BLaER1 (cell line): Measurements from ENCODE around the gene SCARF2.

Experiments
- H3K27ac ChIP-seq: shearing (Covaris generic); formaldehyde crosslinking; 2 replicates; pipeline ENCODE4 v1.8.1; 2022
- H3K27me3 ChIP-seq: shearing (Covaris generic); formaldehyde crosslinking; 2 replicates; pipeline ENCODE4 v1.8.1; 2022
- H3K36me3 ChIP-seq: shearing (Covaris generic); formaldehyde crosslinking; 2 replicates; pipeline ENCODE4 v1.8.1; 2022
- H3K4me1 ChIP-seq: shearing (Covaris generic); formaldehyde crosslinking; 2 replicates; pipeline ENCODE4 v1.8.1; 2022
- H3K4me2 ChIP-seq: shearing (Covaris generic); formaldehyde crosslinking; 2 replicates; pipeline ENCODE4 v1.8.1; 2022
- H3K4me3 ChIP-seq: shearing (Covaris generic); formaldehyde crosslinking; 2 replicates; pipeline ENCODE4 v1.8.1; 2022
- H3K9ac ChIP-seq: shearing (Covaris generic); formaldehyde crosslinking; 2 replicates; pipeline ENCODE4 v1.8.1; 2022
- H3K9me3 ChIP-seq: shearing (Covaris generic); formaldehyde crosslinking; 2 replicates; pipeline ENCODE4 v1.8.1; 2022
- H4K20me1 ChIP-seq: shearing (Covaris generic); formaldehyde crosslinking; 2 replicates; pipeline ENCODE4 v1.8.1; 2022
- Cebpa-rat ChIP-seq: shearing (Covaris generic); IDR thresholded peaks from 2 replicates; pipeline ENCODE4 v1.8.1; 2022

The SCARF2 gene

GRCh38 chr22:20428496-20429253, 8.9 kb downstream of the SCARF2 start:
- peaks cover 92% of the 10 kb centered on the region for H3K27me3 ChIP-seq
- peak overlapping the region; percentile 91 for H3K4me2 ChIP-seq
- no peak overlapping the region for H3K27ac ChIP-seq
- peak overlapping the region; percentile 70 for H3K4me3 ChIP-seq
- peaks cover 24% of the 10 kb centered on the region for H4K20me1 ChIP-seq
- H3K36me3 ChIP-seq, result no peaks in the 10 kb centered on the region
- H3K4me1 ChIP-seq, result peaks cover 57% of the 10 kb centered on the region
- H3K9me3 ChIP-seq, result peaks cover 14% of the 10 kb centered on the region; the same call in 1 of the 2 replicates
- no peak for TF ChIP-seq Cebpa-rat
- no peak overlapping the region for H3K9ac ChIP-seq

GRCh38 chr22:20427945-20428417, 9.6 kb downstream of the SCARF2 start:
- Histone ChIP-seq H3K4me1 (peaks cover 63% of the 10 kb centered on the region), H3K4me2 (no peak overlapping the region), H3K9me3 (peaks cover 14% of the 10 kb centered on the region; the same call in 1 of the 2 replicates), H3K4me3 (no peak overlapping the region), H3K9ac (no peak overlapping the region), H3K27ac (no peak overlapping the region), H4K20me1 (peaks cover 18% of the 10 kb centered on the region), H3K36me3 (no peaks in the 10 kb centered on the region), H3K27me3 (peaks cover 85% of the 10 kb centered on the region)
- no peak for TF ChIP-seq Cebpa-rat

GRCh38 chr22:20427104-20427944, 10.3 kb downstream of the SCARF2 start:
- no peak overlapping the region for H3K4me3 ChIP-seq
- no peak overlapping the region for H3K27ac ChIP-seq
- H3K4me2 ChIP-seq, result no peak overlapping the region
- H3K4me1 ChIP-seq, result peaks cover 63% of the 10 kb centered on the region
- no peak overlapping the region for H3K9ac ChIP-seq
- peaks cover 14% of the 10 kb centered on the region; the same call in 1 of the 2 replicates for H3K9me3 ChIP-seq
- H3K36me3 ChIP-seq, result no peaks in the 10 kb centered on the region
- TF ChIP-seq Cebpa-rat, result no peak
- H4K20me1 ChIP-seq, result peaks cover 18% of the 10 kb centered on the region
- H3K27me3 ChIP-seq, result peaks cover 79% of the 10 kb centered on the region

- Histone ChIP-seq H4K20me1 (peaks cover 18% of the 10 kb centered on the region), H3K4me3 (no peak overlapping the region), H3K4me1 (peaks cover 66% of the 10 kb centered on the region), H3K27ac (no peak overlapping the region), H3K9me3 (peaks cover 13% of the 10 kb centered on the region; the same call in 1 of the 2 replicates), H3K4me2 (no peak overlapping the region), H3K36me3 (no peaks in the 10 kb centered on the region), H3K27me3 (peaks cover 68% of the 10 kb centered on the region), H3K9ac (no peak overlapping the region)
- no peak for TF ChIP-seq Cebpa-rat
Measured at GRCh38 chr22:20426259-20426615, 11.4 kb downstream of the SCARF2 start.

GRCh38 chr22:20425566-20426258, 11.9 kb downstream of the SCARF2 start:
- Histone ChIP-seq H3K27me3 (peaks cover 63% of the 10 kb centered on the region), H3K9me3 (peaks cover 8% of the 10 kb centered on the region; the same call in 1 of the 2 replicates), H3K4me2 (no peak overlapping the region), H3K27ac (no peak overlapping the region), H3K36me3 (no peaks in the 10 kb centered on the region), H3K4me3 (no peak overlapping the region), H3K9ac (no peak overlapping the region), H4K20me1 (peaks cover 12% of the 10 kb centered on the region), H3K4me1 (peaks cover 66% of the 10 kb centered on the region)
- TF ChIP-seq Cebpa-rat, result no peak

GRCh38 chr22:20424932-20425565, 12.6 kb downstream of the SCARF2 start:
- Histone ChIP-seq H3K4me1 (peaks cover 66% of the 10 kb centered on the region), H4K20me1 (peaks cover 6% of the 10 kb centered on the region), H3K36me3 (no peaks in the 10 kb centered on the region), H3K9ac (no peak overlapping the region), H3K4me2 (peak overlapping the region; percentile 92), H3K9me3 (peaks cover 7% of the 10 kb centered on the region; the same call in 1 of the 2 replicates), H3K27me3 (peaks cover 56% of the 10 kb centered on the region), H3K27ac (no peak overlapping the region), H3K4me3 (no peak overlapping the region)
- no peak for TF ChIP-seq Cebpa-rat

GRCh38 chr22:20424568-20424931, 13.1 kb downstream of the SCARF2 start:
- no peaks in the 10 kb centered on the region for H3K36me3 ChIP-seq
- no peak overlapping the region for H3K9ac ChIP-seq
- peak overlapping the region; percentile 92 for H3K4me2 ChIP-seq
- H3K4me3 ChIP-seq, result 0 out of 2 replicates have a peak overlapping the region, but pooled peaks have one; percentile 50
- peaks cover under 1% of the 10 kb centered on the region; the same call in 1 of the 2 replicates for H4K20me1 ChIP-seq
- H3K4me1 ChIP-seq, result peaks cover 65% of the 10 kb centered on the region
- peaks cover 7% of the 10 kb centered on the region; the same call in 1 of the 2 replicates for H3K9me3 ChIP-seq
- no peak overlapping the region; the same call in 1 of the 2 replicates for H3K27ac ChIP-seq
- H3K27me3 ChIP-seq, result peaks cover 51% of the 10 kb centered on the region
- TF ChIP-seq Cebpa-rat, result no peak

- Histone ChIP-seq H3K9ac (peak overlapping the region; percentile 61), H3K4me2 (peak overlapping the region; percentile 92), H3K4me3 (peak overlapping the region; percentile 50), H3K4me1 (peaks cover 62% of the 10 kb centered on the region), H3K36me3 (no peaks in the 10 kb centered on the region), H3K27ac (peak overlapping the region; percentile 57), H3K27me3 (peaks cover 48% of the 10 kb centered on the region), H4K20me1 (no peaks in the 10 kb centered on the region), H3K9me3 (peaks cover 7% of the 10 kb centered on the region; the same call in 1 of the 2 replicates)
- TF ChIP-seq Cebpa-rat, result no peak
Measured at GRCh38 chr22:20423906-20424551, 13.6 kb downstream of the SCARF2 start.
